ENCODE measurements around the gene SREBF1.

DNA sequence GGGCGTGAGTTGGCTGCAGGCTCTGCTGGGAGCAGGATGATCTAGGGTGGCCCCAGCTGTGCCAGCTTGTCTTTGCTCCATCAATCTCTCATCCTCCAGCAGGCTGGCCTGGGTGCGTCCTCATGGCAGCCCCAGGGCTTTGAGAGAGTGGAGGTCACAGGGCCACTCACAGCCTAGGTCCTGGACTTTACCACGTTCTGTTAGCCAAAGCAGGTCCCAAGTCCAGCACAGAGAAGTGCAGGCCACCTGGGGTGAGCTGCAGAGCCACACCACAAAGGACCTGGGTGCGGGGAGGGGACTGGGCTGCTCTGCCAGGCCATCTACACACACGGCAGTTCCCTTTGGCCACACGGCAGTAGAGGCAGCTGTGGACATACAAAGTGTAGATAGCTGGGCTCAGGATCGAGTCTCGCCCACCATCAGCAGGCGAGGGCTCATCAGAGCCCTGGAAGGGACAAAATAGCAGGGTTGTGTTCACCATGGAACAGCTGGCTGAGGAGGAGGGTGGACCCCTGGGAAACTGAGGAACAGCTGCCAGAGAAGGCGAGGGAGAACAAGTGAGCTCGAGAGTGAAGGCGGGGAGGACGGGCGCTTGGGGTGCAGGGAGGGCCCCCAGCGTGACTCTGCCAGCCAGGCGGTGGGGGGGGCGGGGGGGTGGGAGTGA, 30.0 kb downstream of the SREBF1 start:
- no peak for TF ChIP-seq RAD21 (IDR thresholded peaks at IDR 0.05; ENCODE audit: low read length)
- TF ChIP-seq, protein P1, sequence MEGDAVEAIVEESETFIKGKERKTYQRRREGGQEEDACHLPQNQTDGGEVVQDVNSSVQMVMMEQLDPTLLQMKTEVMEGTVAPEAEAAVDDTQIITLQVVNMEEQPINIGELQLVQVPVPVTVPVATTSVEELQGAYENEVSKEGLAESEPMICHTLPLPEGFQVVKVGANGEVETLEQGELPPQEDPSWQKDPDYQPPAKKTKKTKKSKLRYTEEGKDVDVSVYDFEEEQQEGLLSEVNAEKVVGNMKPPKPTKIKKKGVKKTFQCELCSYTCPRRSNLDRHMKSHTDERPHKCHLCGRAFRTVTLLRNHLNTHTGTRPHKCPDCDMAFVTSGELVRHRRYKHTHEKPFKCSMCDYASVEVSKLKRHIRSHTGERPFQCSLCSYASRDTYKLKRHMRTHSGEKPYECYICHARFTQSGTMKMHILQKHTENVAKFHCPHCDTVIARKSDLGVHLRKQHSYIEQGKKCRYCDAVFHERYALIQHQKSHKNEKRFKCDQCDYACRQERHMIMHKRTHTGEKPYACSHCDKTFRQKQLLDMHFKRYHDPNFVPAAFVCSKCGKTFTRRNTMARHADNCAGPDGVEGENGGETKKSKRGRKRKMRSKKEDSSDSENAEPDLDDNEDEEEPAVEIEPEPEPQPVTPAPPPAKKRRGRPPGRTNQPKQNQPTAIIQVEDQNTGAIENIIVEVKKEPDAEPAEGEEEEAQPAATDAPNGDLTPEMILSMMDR (conservative IDR thresholded peaks at IDR 0.05; ENCODE audit: low read depth, low read length), result no peak
- TF ChIP-seq RCOR1 (IDR thresholded peaks at IDR 0.05; ENCODE audit: insufficient replicate concordance, low read length), result no peak

Data from IMR-90 (cell line).